Ishikawa (cell line): Measurements from ENCODE around the gene ARID1B.

Experiments used
- RAD21 ChIP-seq: IDR thresholded peaks from 2 replicates; pipeline ENCODE4 v1.6.1; 2012; ENCODE audit warnings: low read depth
- REST ChIP-seq: IDR thresholded peaks from 2 replicates; pipeline ENCODE4 v1.6.1; 2012; ENCODE audit warnings: low read depth, mild to moderate bottlenecking
- TAF1 ChIP-seq: IDR thresholded peaks from 2 replicates; pipeline ENCODE4 v1.6.1; 2012; ENCODE audit warnings: low read depth, mild to moderate bottlenecking
- USF1 ChIP-seq: IDR thresholded peaks from 2 replicates; pipeline ENCODE4 v1.6.1; 2012
- YY1 ChIP-seq: IDR thresholded peaks from 2 replicates; pipeline ENCODE4 v1.6.1; 2012; ENCODE audit warnings: low read depth
- TF ChIP-seq, protein P1 (sequence below): IDR thresholded peaks from 2 replicates; pipeline ENCODE4 v1.6.1; 2012

- TF ChIP-seq, protein P1, sequence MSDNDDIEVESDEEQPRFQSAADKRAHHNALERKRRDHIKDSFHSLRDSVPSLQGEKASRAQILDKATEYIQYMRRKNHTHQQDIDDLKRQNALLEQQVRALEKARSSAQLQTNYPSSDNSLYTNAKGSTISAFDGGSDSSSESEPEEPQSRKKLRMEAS = no peak
- TF ChIP-seq YY1 (no peak), REST (no peak), RAD21 (no peak), USF1 (no peak), TAF1 (no peak)
Observed at GRCh38 chr6:156880913-156881312, 103.7 kb downstream of the ARID1B start.
